Measurements from ENCODE around the gene SASH1. TPM values are rescaled to one million over a fixed set of nuclear protein-coding genes. Genes with fewer than 3 reads are reported as not detected.

SASH1 gene
- total RNA-seq, 1 experiment from 2014 or later = 9.8 TPM

- no peaks in the 10 kb centered on the region for H4K20me1 ChIP-seq (ENCODE audit: low read length)
- CTCF ChIA-PET = no interaction called here
- H3K27me3 ChIP-seq (ENCODE audit: low read length) = no peaks in the 10 kb centered on the region
- no peaks in the 10 kb centered on the region for H3K36me3 ChIP-seq (ENCODE audit: low read depth, low read length)
- H3K9me3 ChIP-seq (ENCODE audit: low read length) = no peaks in the 10 kb centered on the region
- intact Hi-C loops (cut with micrococcal nuclease) = no loop called here
- DNase-seq (no peak), ATAC-seq (no peak)
- H3K9ac ChIP-seq (ENCODE audit: low read length) = no peak overlapping the region
- TF ChIP-seq EZH2 (IDR thresholded peaks at IDR 0.05; ENCODE audit: low read length, unreplicated experiment) (no peak), CTCF (conservative IDR thresholded peaks at IDR 0.05; ENCODE audit: low read depth, low read length) (no peak), EZH2phosphoT487 (IDR thresholded peaks at IDR 0.05; ENCODE audit: borderline replicate concordance, low read length) (no peak)
- no peaks in the 10 kb centered on the region for H3K79me2 ChIP-seq (ENCODE audit: low read length)
- no peak overlapping the region for H3K4me3 ChIP-seq (ENCODE audit: low read length)
- no peaks in the 10 kb centered on the region for H3K4me1 ChIP-seq (ENCODE audit: insufficient read depth, low read length)
- H3K9me2 ChIP-seq (replicated peaks; ENCODE audit: low read length) = no peaks in the 10 kb centered on the region
- no peak overlapping the region for H2AFZ ChIP-seq (ENCODE audit: low read length)
- no peak overlapping the region for H3K4me2 ChIP-seq (ENCODE audit: low read length)
- no peaks in the 10 kb centered on the region for H3F3A ChIP-seq (ENCODE audit: low read length, unreplicated experiment)
- no TSS peak for BruUV-seq (replicated peaks)
- no peak overlapping the region for H3K27ac ChIP-seq (ENCODE audit: low read length)
- POLR2A ChIA-PET (ENCODE audit: unreplicated experiment) = no interaction called here
Measured at GRCh38 chr6:148595550-148595949, 252.9 kb downstream of the SASH1 start.

GRCh38 chr6:148596891-148597455 lies 254.3 kb downstream of the SASH1 start:
- no peak overlapping the region for H3K4me3 ChIP-seq (ENCODE audit: low read length)
- intact Hi-C loops (cut with micrococcal nuclease) = no loop called here
- no peaks in the 10 kb centered on the region for H4K20me1 ChIP-seq (ENCODE audit: low read length)
- TF ChIP-seq CTCF (conservative IDR thresholded peaks at IDR 0.05; ENCODE audit: low read depth, low read length) = no peak
- no peak for TF ChIP-seq EZH2 (IDR thresholded peaks at IDR 0.05; ENCODE audit: low read length, unreplicated experiment)
- TF ChIP-seq EZH2phosphoT487 (IDR thresholded peaks at IDR 0.05; ENCODE audit: borderline replicate concordance, low read length) = no peak
- DNase-seq (no peak), ATAC-seq (no peak)
- H3K4me1 ChIP-seq (ENCODE audit: insufficient read depth, low read length) = no peaks in the 10 kb centered on the region
- no peak overlapping the region for H3K9ac ChIP-seq (ENCODE audit: low read length)
- H3K4me2 ChIP-seq (ENCODE audit: low read length) = no peak overlapping the region
- ChIA-PET POLR2A (ENCODE audit: unreplicated experiment) (no interaction called here), CTCF (no interaction called here)
- no peaks in the 10 kb centered on the region for H3F3A ChIP-seq (ENCODE audit: low read length, unreplicated experiment)
- H3K27me3 ChIP-seq (ENCODE audit: low read length) = no peaks in the 10 kb centered on the region
- H3K36me3 ChIP-seq (ENCODE audit: low read depth, low read length) = no peaks in the 10 kb centered on the region
- BruUV-seq (replicated peaks) = no TSS peak
- H3K27ac ChIP-seq (ENCODE audit: low read length) = no peak overlapping the region
- no peaks in the 10 kb centered on the region for H3K9me2 ChIP-seq (replicated peaks; ENCODE audit: low read length)
- no peaks in the 10 kb centered on the region for H3K9me3 ChIP-seq (ENCODE audit: low read length)
- no peaks in the 10 kb centered on the region for H3K79me2 ChIP-seq (ENCODE audit: low read length)
- H2AFZ ChIP-seq (ENCODE audit: low read length) = no peak overlapping the region

GRCh38 chr6:148598724-148599123 lies 256.1 kb downstream of the SASH1 start:
- Histone ChIP-seq H3K9me3 (ENCODE audit: low read length) (no peaks in the 10 kb centered on the region), H3K36me3 (ENCODE audit: low read depth, low read length) (no peaks in the 10 kb centered on the region), H3F3A (ENCODE audit: low read length, unreplicated experiment) (no peaks in the 10 kb centered on the region), H4K20me1 (ENCODE audit: low read length) (no peaks in the 10 kb centered on the region), H3K4me2 (ENCODE audit: low read length) (no peak overlapping the region), H3K27me3 (ENCODE audit: low read length) (no peaks in the 10 kb centered on the region), H3K9ac (ENCODE audit: low read length) (no peak overlapping the region), H3K79me2 (ENCODE audit: low read length) (no peaks in the 10 kb centered on the region), H3K27ac (ENCODE audit: low read length) (no peak overlapping the region), H3K4me1 (ENCODE audit: insufficient read depth, low read length) (no peaks in the 10 kb centered on the region), H2AFZ (ENCODE audit: low read length) (no peak overlapping the region), H3K9me2 (replicated peaks; ENCODE audit: low read length) (no peaks in the 10 kb centered on the region), H3K4me3 (ENCODE audit: low read length) (no peak overlapping the region)
- no TSS peak for BruUV-seq (replicated peaks)
- intact Hi-C loops (cut with micrococcal nuclease) = no loop called here
- no peak for ATAC-seq
- ChIA-PET CTCF (no interaction called here), POLR2A (ENCODE audit: unreplicated experiment) (no interaction called here)
- no peak for DNase-seq
- TF ChIP-seq EZH2phosphoT487 (IDR thresholded peaks at IDR 0.05; ENCODE audit: borderline replicate concordance, low read length) (no peak), CTCF (conservative IDR thresholded peaks at IDR 0.05; ENCODE audit: low read depth, low read length) (no peak), EZH2 (IDR thresholded peaks at IDR 0.05; ENCODE audit: low read length, unreplicated experiment) (no peak)

Measured in PC-3 (cell line).